Endothelial cell of umbilical vein (primary cell): ENCODE results near the gene MRPS5.

ENCODE experiments used
- EZH2 ChIP-seq: IDR thresholded peaks from 2 replicates; pipeline ENCODE4 v1.6.1; 2012; ENCODE audit warnings: borderline replicate concordance, low read depth, mild to moderate bottlenecking, moderate library complexity, low read length, inconsistent platforms; ENCODE audit not compliant: severe bottlenecking
- FOS ChIP-seq: IDR thresholded peaks from 2 replicates; pipeline ENCODE4 v1.6.1; 2011; ENCODE audit warnings: mild to moderate bottlenecking, low read length, moderate library complexity, borderline replicate concordance; ENCODE audit not compliant: insufficient read depth
- GATA2 ChIP-seq: IDR thresholded peaks from 2 replicates; pipeline ENCODE4 v1.7.0; 2011; ENCODE audit warnings: low read depth, mild to moderate bottlenecking, moderate library complexity, mixed read lengths, low read length; ENCODE audit not compliant: insufficient read length, insufficient read depth
- JUN ChIP-seq: IDR thresholded peaks from 2 replicates; pipeline ENCODE4 v1.6.1; 2011; ENCODE audit warnings: borderline replicate concordance, low read depth; ENCODE audit not compliant: insufficient read length, insufficient read depth
- MAX ChIP-seq: IDR thresholded peaks from 2 replicates; pipeline ENCODE4 v1.6.1; 2011; ENCODE audit not compliant: insufficient read depth, insufficient read length
- MYC ChIP-seq: IDR thresholded peaks from one replicate; pipeline ENCODE4 v1.6.1; 2011; ENCODE audit warnings: mild to moderate bottlenecking, low read depth, low read length
- POLR2A ChIP-seq: IDR thresholded peaks from 2 replicates; pipeline ENCODE4 v1.6.1; 2012; ENCODE audit warnings: low read depth, mild to moderate bottlenecking, control low read depth, low read length
- POLR2AphosphoS5 ChIP-seq: IDR thresholded peaks from 2 replicates; pipeline ENCODE4 v1.6.1; 2012; ENCODE audit warnings: low read depth, mild to moderate bottlenecking, control low read depth, low read length, moderate library complexity; ENCODE audit not compliant: insufficient read depth
- TF ChIP-seq, protein P1 (sequence below), 2 donors: IDR thresholded peaks; 1 replicate in 1 of 2; 2 replicates in 1 of 2; pipeline ENCODE4 v1.5.1; 2011; ENCODE audit warnings: low read length in 2 of 2, mild to moderate bottlenecking in 2 of 2, moderate library complexity in 2 of 2, control low read depth in 1 of 2, inconsistent platforms in 1 of 2, low read depth in 1 of 2; ENCODE audit not compliant: insufficient read depth in 1 of 2; ENCODE audit errors: extremely low read depth in 1 of 2

- TF ChIP-seq MYC (no peak), POLR2AphosphoS5 (no peak), EZH2 (no peak), JUN (no peak), POLR2A (no peak), MAX (no peak), FOS (no peak), GATA2 (no peak)
- TF ChIP-seq, protein P1, sequence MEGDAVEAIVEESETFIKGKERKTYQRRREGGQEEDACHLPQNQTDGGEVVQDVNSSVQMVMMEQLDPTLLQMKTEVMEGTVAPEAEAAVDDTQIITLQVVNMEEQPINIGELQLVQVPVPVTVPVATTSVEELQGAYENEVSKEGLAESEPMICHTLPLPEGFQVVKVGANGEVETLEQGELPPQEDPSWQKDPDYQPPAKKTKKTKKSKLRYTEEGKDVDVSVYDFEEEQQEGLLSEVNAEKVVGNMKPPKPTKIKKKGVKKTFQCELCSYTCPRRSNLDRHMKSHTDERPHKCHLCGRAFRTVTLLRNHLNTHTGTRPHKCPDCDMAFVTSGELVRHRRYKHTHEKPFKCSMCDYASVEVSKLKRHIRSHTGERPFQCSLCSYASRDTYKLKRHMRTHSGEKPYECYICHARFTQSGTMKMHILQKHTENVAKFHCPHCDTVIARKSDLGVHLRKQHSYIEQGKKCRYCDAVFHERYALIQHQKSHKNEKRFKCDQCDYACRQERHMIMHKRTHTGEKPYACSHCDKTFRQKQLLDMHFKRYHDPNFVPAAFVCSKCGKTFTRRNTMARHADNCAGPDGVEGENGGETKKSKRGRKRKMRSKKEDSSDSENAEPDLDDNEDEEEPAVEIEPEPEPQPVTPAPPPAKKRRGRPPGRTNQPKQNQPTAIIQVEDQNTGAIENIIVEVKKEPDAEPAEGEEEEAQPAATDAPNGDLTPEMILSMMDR (IDR thresholded peaks at IDR 0.05; ENCODE audit: extremely low read depth in 1 of 2, insufficient read depth in 1 of 2, low read depth in 1 of 2, low read length in 2 of 2), result no peak
Measured at GRCh38 chr2:95043300-95044093, 78.1 kb downstream of the MRPS5 start.
